Pancreas (tissue), 10 donors: ENCODE results near the gene AIG1. TPM values are rescaled to one million over a fixed set of nuclear protein-coding genes. Genes with fewer than 3 reads are reported as not detected.
A peak's percentile ranks its signal among the peaks of the same experiment; 100 is the strongest.

Experiments used
- ATAC-seq, 4 donors: fragments of 200-7000 bp; cut with Tn5 transposase; one replicate each; pipeline versions ENCODE4 v1.8.0 to v1.9.1; 2020; ENCODE audit warnings: mild to moderate bottlenecking in 4 of 4, moderate library complexity in 4 of 4
- DNase-seq, 6 donors: peaks; one replicate each; pipeline ENCODE4 v3.0.0-alpha.2; 2020
- FAIRE-seq: peaks from 2 replicates; lab custom pipeline; 2012; peaks lifted over from hg19 to GRCh38; lab: Jason Lieb, UNC
- H3K27ac ChIP-seq, 4 donors: fragments of 200-600 bp; sonication (generic); 1 replicate in 3 of 4; 2 replicates in 1 of 4; pipeline versions ENCODE4 v1.5.0 to v1.8.0; 2020
- H3K27me3 ChIP-seq, 4 donors: fragments of 200-600 bp; one replicate each; pipeline ENCODE4 v1.8.0; 2021
- H3K36me3 ChIP-seq, 3 donors: fragments of 200-600 bp; sonication (generic) in 1 of 3; one replicate each; pipeline versions ENCODE4 v1.5.0 to v1.8.0; 2020 to 2021
- H3K4me1 ChIP-seq, 3 donors: fragments of 200-600 bp; one replicate each; pipeline ENCODE4 v1.8.0; 2021
- H3K4me3 ChIP-seq, 4 donors: fragments of 200-600 bp; sonication (generic) in 2 of 4; one replicate each; pipeline versions ENCODE4 v1.5.0 to v1.8.0; 2020 to 2021
- H3K9me3 ChIP-seq, 4 donors: fragments of 200-600 bp; one replicate each; pipeline ENCODE4 v1.8.0; 2021
- CTCF ChIP-seq, 4 donors: fragments of 200-600 bp; sonication (generic) in 3 of 4; IDR thresholded peaks; one replicate each; pipeline versions ENCODE4 v1.5.0 to v1.8.0; 2021; ENCODE audit warnings: antibody characterized with exemption in 4 of 4
- WGBS, 2 donors: extraction: QIAGEN DNeasy Blood & Tissue Kit; methylation state at CpG; one replicate each; pipeline ENCODE4 v1.1.7; 2013; 5-methylcytosine and 5-hydroxymethylcytosine counted together
- intact Hi-C, 3 donors: fragments of 100-400 bp; cut with DNase I; formaldehyde crosslinking; loops; one replicate each; pipeline versions ENCODE4 v1.11.1 to v1.14.2; 2022
- polyA plus RNA-seq, 2 donors: library from polyadenylated mRNA; stranded (reverse); fragments of 200-250 nt; gene quantifications; one replicate each; pipeline ENCODE4 v1.2.3, GENCODE V29; 2013
- total RNA-seq, 6 donors: library from RNA; stranded (reverse); fragmentation: NEBNext Ultra II Directional in 4 of 6; extraction: Animal tissue kit (Norgen Biotek cat#: 25700) in 4 of 6; gene quantifications; one replicate each; pipeline versions ENCODE4 v1.2.1 to v1.2.4, GENCODE V29; 2021 to 2023
- donor health status: healthy with polysubstance abuse.
- donor health status: DM: no; HTN: no; CAD: no; lungs with moderate emphysema.
- donor health status: DM: no; HTN: no; CAD: no.
- donor health status: control.
- donor health status: control.
- donor health status: Bipolar disorder and iron deficiency.
- donor health status: DM: yes; HTN: yes; CAD: no.
- donor health status: DM: no; HTN: no; CAD: no.
- donor health status: DM: no; HTN: no; CAD: no.
- donor health status: DM: yes; HTN: yes; CAD: no.

Gene AIG1
- total and polyA plus RNA-seq, 8 donors = 8.7 to 28.9 (median 14.9) TPM

GRCh38 chr6:143233554-143234285 lies 173.0 kb downstream of the AIG1 start:
- Histone ChIP-seq H3K27me3 (no peaks in the 10 kb centered on the region), H3K4me3 (no peak overlapping the region), H3K4me1 (no peaks in the 10 kb centered on the region), H3K27ac (no peak overlapping the region), H3K9me3 (no peaks in the 10 kb centered on the region), H3K36me3 (no peaks in the 10 kb centered on the region)
- ATAC-seq = no peak
- intact Hi-C loops = no loop called here
- TF ChIP-seq CTCF (IDR thresholded peaks at IDR 0.05) = no peak
- FAIRE-seq = no peak
- 57 to 62% methylated on average over 8 of the region's 8 CpGs for WGBS, 2 donors
- no peak for DNase-seq

GRCh38 chr6:143234734-143235133 lies 174.0 kb downstream of the AIG1 start:
- intact Hi-C loops = no loop called here
- no peak for DNase-seq
- FAIRE-seq = no peak
- Histone ChIP-seq H3K9me3 (no peaks in the 10 kb centered on the region), H3K4me3 (no peak overlapping the region), H3K36me3 (no peaks in the 10 kb centered on the region), H3K27ac (no peak overlapping the region), H3K4me1 (no peaks in the 10 kb centered on the region), H3K27me3 (no peaks in the 10 kb centered on the region)
- TF ChIP-seq CTCF (IDR thresholded peaks at IDR 0.05) = no peak
- 89 to 98% methylated on average over 2 of the region's 2 CpGs for WGBS, 2 donors
- ATAC-seq = no peak

- no peak for FAIRE-seq
- intact Hi-C loops = no loop called here
- Histone ChIP-seq H3K36me3 (no peaks in the 10 kb centered on the region), H3K9me3 (no peaks in the 10 kb centered on the region), H3K27ac (no peak overlapping the region), H3K4me1 (no peaks in the 10 kb centered on the region), H3K4me3 (no peak overlapping the region), H3K27me3 (no peaks in the 10 kb centered on the region)
- no peak for TF ChIP-seq CTCF (IDR thresholded peaks at IDR 0.05)
- ATAC-seq = no peak
- 93 to 94% methylated on average over 16 of the region's 16 CpGs for WGBS, 2 donors
- DNase-seq = no peak
Measured at GRCh38 chr6:143236151-143236798, 175.6 kb downstream of the AIG1 start.

- H3K36me3 ChIP-seq = no peaks in the 10 kb centered on the region
- WGBS, 2 donors = 99 to 100% methylated on average over 1 of the region's 1 CpG
- no peaks in the 10 kb centered on the region for H3K27me3 ChIP-seq
- intact Hi-C loops = no loop called here
- TF ChIP-seq CTCF (IDR thresholded peaks at IDR 0.05) = no peak
- DNase-seq (no peak), ATAC-seq (no peak), FAIRE-seq (no peak)
- peaks cover 0 to 2% (median 0%) of the 10 kb centered on the region in 3 donors for H3K4me1 ChIP-seq
- H3K4me3 ChIP-seq = no peak overlapping the region
- no peak overlapping the region for H3K27ac ChIP-seq
- no peaks in the 10 kb centered on the region for H3K9me3 ChIP-seq
Measured at GRCh38 chr6:143238306-143238705, 177.6 kb downstream of the AIG1 start.

- H3K9me3 ChIP-seq = no peaks in the 10 kb centered on the region
- H3K27me3 ChIP-seq = no peaks in the 10 kb centered on the region
- 62 to 70% methylated on average over 4 of the region's 4 CpGs for WGBS, 2 donors
- intact Hi-C loops = no loop called here
- DNase-seq = no peak
- no peaks in the 10 kb centered on the region for H3K36me3 ChIP-seq
- no peak for FAIRE-seq
- TF ChIP-seq CTCF (IDR thresholded peaks at IDR 0.05) = no peak
- H3K4me1 ChIP-seq = peaks cover 0 to 6% (median 0%) of the 10 kb centered on the region in 3 donors
- no peak overlapping the region for H3K27ac ChIP-seq
- peak in 2 of 4 donors; percentile 18 to 32 for ATAC-seq
- H3K4me3 ChIP-seq = no peak overlapping the region
Measured at GRCh38 chr6:143241111-143241510, 180.4 kb downstream of the AIG1 start.
